Measurements from ENCODE around the gene MERTK. TPM values are rescaled to one million over a fixed set of nuclear protein-coding genes. Genes with fewer than 3 reads are reported as not detected.

The MERTK gene
- total RNA-seq, 1 donor from 2014 or later, result 6.3 TPM

Small RNA genes lying within 50 kb of the gene (small RNA-seq; reads per million reads assigned to genes)
- gene RN7SL297P (ENCODE audit: low replicate concordance), result not detected

Other genes starting within 250 kb of the MERTK start
- 56.4 TPM for gene ANAPC1, start 14.4 kb upstream of the MERTK start, total RNA-seq
- gene TMEM87B, start 156.7 kb downstream of the MERTK start, total RNA-seq, result 26.4 TPM
- 9.5 TPM for gene FBLN7, start 239.8 kb downstream of the MERTK start, total RNA-seq